ENCODE results near the gene CPLX3.

Gene CPLX3

GRCh38 chr15:74820056-74820455 lies 6.4 kb upstream of the CPLX3 start:
- no peak for TF ChIP-seq CTCF (IDR thresholded peaks at IDR 0.05; ENCODE audit: low read depth, low read length)
- H3K4me3 ChIP-seq (replicated peaks in 1 of 2; ENCODE audit: low read depth in 2 of 2, low read length in 2 of 2) = no peak overlapping the region
- no peak for DNase-seq (ENCODE audit: low read depth in 2 of 2)

DNA sequence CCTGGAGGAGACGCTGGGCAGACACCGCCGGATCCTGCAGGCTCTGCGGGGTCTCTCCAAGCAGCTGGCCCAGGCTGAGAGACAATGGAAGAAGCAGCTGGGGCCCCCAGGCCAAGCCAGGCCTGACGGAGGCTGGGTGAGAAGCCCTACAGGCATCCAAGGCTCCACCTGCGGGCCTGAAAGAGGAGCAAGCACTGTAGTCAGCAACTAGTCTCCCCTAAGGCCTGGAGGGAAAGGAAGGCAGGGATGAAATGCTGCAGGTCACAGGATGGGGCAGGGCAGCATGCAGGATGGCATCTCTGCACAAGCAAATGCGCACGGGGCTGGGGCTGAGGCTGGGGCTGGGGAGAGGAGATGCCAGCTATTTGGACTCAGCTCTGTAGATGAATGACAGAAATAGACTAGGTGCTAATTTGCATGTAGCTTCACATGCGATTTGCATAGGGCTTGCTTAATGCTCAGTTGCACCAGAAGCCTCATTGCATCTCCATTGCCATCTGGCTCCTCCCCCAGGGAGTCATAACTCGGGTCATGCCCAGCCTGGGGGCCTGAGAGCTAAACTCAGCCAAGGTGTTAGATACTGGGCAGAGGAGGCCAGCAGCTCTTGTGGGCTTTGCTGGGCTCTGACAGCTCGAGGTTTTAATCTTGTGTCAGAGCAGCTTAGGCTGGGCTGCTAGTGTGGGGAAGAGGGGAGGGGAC lies 5.2 kb upstream of the CPLX3 start:
- TF ChIP-seq CTCF (IDR thresholded peaks at IDR 0.05; ENCODE audit: low read depth, low read length) = no peak
- no peak overlapping the region for H3K4me3 ChIP-seq (replicated peaks in 1 of 2; ENCODE audit: low read depth in 2 of 2, low read length in 2 of 2)
- DNase-seq (ENCODE audit: low read depth in 2 of 2) = no peak

DNA sequence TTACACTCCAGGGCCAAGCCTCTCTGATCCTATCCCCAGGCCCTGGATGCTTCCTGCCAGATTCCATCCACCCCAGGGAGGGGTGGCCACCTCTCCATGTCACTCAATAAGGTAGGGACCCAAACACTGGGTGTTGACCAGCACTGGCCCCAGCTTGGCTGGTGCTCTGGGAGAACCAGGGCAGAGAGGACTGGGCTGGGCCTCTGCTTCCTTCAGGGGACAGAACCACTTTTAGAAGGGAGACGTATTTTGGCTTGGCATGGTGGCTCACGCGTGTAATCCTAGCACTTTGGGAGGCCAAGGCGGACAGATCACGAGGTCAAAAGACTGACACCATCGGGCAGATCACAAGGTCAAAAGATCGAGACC lies 4.7 kb upstream of the CPLX3 start:
- no peak for DNase-seq (ENCODE audit: low read depth in 2 of 2)
- H3K4me3 ChIP-seq (replicated peaks in 1 of 2; ENCODE audit: low read depth in 2 of 2, low read length in 2 of 2) = no peak overlapping the region
- TF ChIP-seq CTCF (IDR thresholded peaks at IDR 0.05; ENCODE audit: low read depth, low read length) = no peak

GRCh38 chr15:74822233-74822632 lies 4.2 kb upstream of the CPLX3 start:
- no peak for DNase-seq (ENCODE audit: low read depth in 2 of 2)
- no peak overlapping the region for H3K4me3 ChIP-seq (replicated peaks in 1 of 2; ENCODE audit: low read depth in 2 of 2, low read length in 2 of 2)
- TF ChIP-seq CTCF (IDR thresholded peaks at IDR 0.05; ENCODE audit: low read depth, low read length) = no peak

- no peak for DNase-seq (ENCODE audit: low read depth in 2 of 2)
- no peak overlapping the region for H3K4me3 ChIP-seq (replicated peaks in 1 of 2; ENCODE audit: low read depth in 2 of 2, low read length in 2 of 2)
- no peak for TF ChIP-seq CTCF (IDR thresholded peaks at IDR 0.05; ENCODE audit: low read depth, low read length)
Observed at GRCh38 chr15:74823324-74823723, 3.1 kb upstream of the CPLX3 start.

GRCh38 chr15:74824976-74825375 lies 1.5 kb upstream of the CPLX3 start:
- TF ChIP-seq CTCF (IDR thresholded peaks at IDR 0.05; ENCODE audit: low read depth, low read length) = no peak
- no peak for DNase-seq (ENCODE audit: low read depth in 2 of 2)
- no peak overlapping the region for H3K4me3 ChIP-seq (replicated peaks in 1 of 2; ENCODE audit: low read depth in 2 of 2, low read length in 2 of 2)

DNA sequence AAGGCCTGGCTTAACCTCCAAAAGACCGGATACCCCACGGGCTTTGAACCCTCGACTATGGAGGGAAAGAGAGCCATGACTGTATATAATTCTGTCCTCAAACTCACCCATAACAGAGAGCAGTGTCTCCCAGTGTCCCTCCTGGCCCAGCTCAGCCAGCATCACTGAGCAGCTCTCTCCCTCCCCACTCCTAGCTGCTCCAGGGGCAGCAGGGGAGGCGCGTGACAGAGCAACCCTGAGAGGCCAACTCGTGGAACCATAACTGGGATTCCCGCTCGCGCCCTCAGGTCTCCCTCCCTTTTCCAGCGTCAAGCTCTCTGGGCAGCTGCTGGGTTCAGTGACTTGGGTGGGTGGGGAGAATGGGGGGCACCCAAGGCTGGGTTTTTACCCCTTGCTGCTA lies 561 bp upstream of the CPLX3 start:
- no peak overlapping the region for H3K4me3 ChIP-seq (replicated peaks in 1 of 2; ENCODE audit: low read depth in 2 of 2, low read length in 2 of 2)
- TF ChIP-seq CTCF (IDR thresholded peaks at IDR 0.05; ENCODE audit: low read depth, low read length) = no peak
- no peak for DNase-seq (ENCODE audit: low read depth in 2 of 2)
